ENCODE data around the gene IL22RA2. TPM values are rescaled to one million over a fixed set of nuclear protein-coding genes. Genes with fewer than 3 reads are reported as not detected.

Gene IL22RA2
- total and polyA plus RNA-seq, 9 of the 15 experiments (the other 6 are each of a cell fraction or from before 2014, with no cell fraction given) = 0.03 TPM; not detected in 8

- no peak overlapping the region for H3K4me2 ChIP-seq (ENCODE audit: insufficient read depth, low read length)
Observed at GRCh38 chr6:137160763-137161162, 12.7 kb downstream of the IL22RA2 start.

More at GRCh38 chr6:137160763-137161162, 12.7 kb downstream of the IL22RA2 start:
- Histone ChIP-seq H3K4me1 (replicated peaks in 1 of 2; ENCODE audit: control insufficient read depth in 2 of 2, insufficient read depth in 2 of 2, low read length in 2 of 2) (peaks cover 0 to 28% of the 10 kb centered on the region in 2 experiments; a peak in 4 of 5 replicates), H4K20me1 (replicated peaks; ENCODE audit: control insufficient read depth, insufficient read depth, low read length) (no peaks in the 10 kb centered on the region), H3K9me3 (replicated peaks; ENCODE audit: control insufficient read depth, insufficient read depth, low read depth, low read length) (no peaks in the 10 kb centered on the region; the same call in 1 of the 2 replicates), H3K79me2 (ENCODE audit: control insufficient read depth, insufficient read depth, low read length) (no peaks in the 10 kb centered on the region), H3K9ac (ENCODE audit: insufficient read depth in 1 of 2, low read depth in 2 of 2, low read length in 2 of 2) (no peak overlapping the region), H3K9me1 (ENCODE audit: control insufficient read depth, insufficient read depth, low read length) (no peaks in the 10 kb centered on the region), H3K27ac (ENCODE audit: extremely low read depth, low read depth, low read length) (no peak overlapping the region), H2AFZ (ENCODE audit: low read depth, low read length) (no peak overlapping the region), H3K4me3 (no peak overlapping the region), H3K27me3 (ENCODE audit: control insufficient read depth in 2 of 2, insufficient read depth in 2 of 2, low read length in 2 of 2) (no peaks in the 10 kb centered on the region), H3K36me3 (ENCODE audit: control insufficient read depth, insufficient read depth, low read length) (no peaks in the 10 kb centered on the region)
- in situ Hi-C loops (cut with MboI) = no loop called here
- no peak for ATAC-seq
- FAIRE-seq = no peak
- ChIA-PET CTCF (ENCODE audit: low intra/inter-chr PET ratio) (no interaction called here), POLR2A (interaction anchor here (1.5 kb wide), 1 partner anchor 10 kb away, joined by 4 read pairs; no protein-coding TSS in a partner anchor)
- 11% methylated on average over 3 of the region's 3 CpGs for WGBS (ENCODE audit: insufficient coverage, low coverage, missing lambda C conversion rate)
- intact Hi-C loops (cut with micrococcal nuclease) = no loop called here
- TF ChIP-seq ZNF212 (CRISPR knock-in tag; IDR thresholded peaks at IDR 0.05) (no peak), POU5F1 (IDR thresholded peaks at IDR 0.05; ENCODE audit: borderline replicate concordance, low read depth, low read length, partially characterized antibody) (no peak), ZBTB2 (IDR thresholded peaks at IDR 0.05) (no peak), CXXC5 (CRISPR knock-in tag; IDR thresholded peaks at IDR 0.05) (no peak), ZC3H8 (IDR thresholded peaks at IDR 0.05) (no peak), ZNF609 (CRISPR knock-in tag; IDR thresholded peaks at IDR 0.05; ENCODE audit: borderline replicate concordance) (no peak), ZNF197 (CRISPR knock-in tag; IDR thresholded peaks at IDR 0.05; ENCODE audit: low read depth) (no peak), SNIP1 (IDR thresholded peaks at IDR 0.05; ENCODE audit: low read depth) (no peak), TRIM28 (IDR thresholded peaks at IDR 0.05) (no peak), CTCFL (IDR thresholded peaks at IDR 0.05; ENCODE audit: borderline replicate concordance, insufficient read depth, low read depth, low read length, poor library complexity, severe bottlenecking) (no peak)
- DNase-seq (ENCODE audit: extremely low read depth in 1 of 4, low spot score in 3 of 4) = no peak
- no TSS peak for BruUV-seq (replicated peaks)

Data from K562 (cell line).